Stomach smooth muscle (tissue), 2 donors: ENCODE results near the gene ZNF860.

ENCODE experiments used
- H3K27ac ChIP-seq: one replicate; pipeline ENCODE4 v1.7.0; 2013; ENCODE audit warnings: mild to moderate bottlenecking, low read length, inconsistent platforms
- H3K27me3 ChIP-seq, 2 donors: one replicate each; pipeline ENCODE4 v1.7.0; 2013; ENCODE audit warnings: low read length in 2 of 2; ENCODE audit not compliant: insufficient read depth in 2 of 2, control insufficient read depth in 1 of 2
- H3K36me3 ChIP-seq, 2 donors: one replicate each; pipeline ENCODE4 v1.7.0; 2013; ENCODE audit warnings: low read length in 2 of 2; ENCODE audit not compliant: control insufficient read depth in 2 of 2, insufficient read depth in 2 of 2
- H3K4me1 ChIP-seq: one replicate; pipeline ENCODE4 v1.7.0; 2013; ENCODE audit warnings: low read length; ENCODE audit not compliant: control insufficient read depth, insufficient read depth
- H3K4me3 ChIP-seq, 2 donors: one replicate each; pipeline ENCODE4 v1.7.0; 2013; ENCODE audit warnings: low read length in 2 of 2
- H3K9ac ChIP-seq, 2 donors: one replicate each; pipeline ENCODE4 v1.7.0; 2013; ENCODE audit warnings: low read length in 2 of 2, mild to moderate bottlenecking in 1 of 2
- H3K9me3 ChIP-seq, 2 donors: one replicate each; pipeline ENCODE4 v1.7.0; 2013; ENCODE audit warnings: low read length in 2 of 2; ENCODE audit not compliant: control insufficient read depth in 2 of 2
- donor health status: healthy.
- donor health status: Pancreatic carcinoma.

ZNF860 gene

GRCh38 chr3:32017286-32017685 lies 35.7 kb downstream of the ZNF860 start:
- Histone ChIP-seq H3K27ac (no peak overlapping the region), H3K9ac (no peak overlapping the region), H3K4me3 (no peak overlapping the region), H3K36me3 (no peaks in the 10 kb centered on the region), H3K27me3 (no peaks in the 10 kb centered on the region), H3K4me1 (no peaks in the 10 kb centered on the region), H3K9me3 (no peaks in the 10 kb centered on the region)

- Histone ChIP-seq H3K4me3 (no peak overlapping the region), H3K4me1 (no peaks in the 10 kb centered on the region), H3K36me3 (no peaks in the 10 kb centered on the region), H3K27ac (no peak overlapping the region), H3K9me3 (no peaks in the 10 kb centered on the region), H3K27me3 (no peaks in the 10 kb centered on the region), H3K9ac (no peak overlapping the region)
Observed at GRCh38 chr3:32018757-32019564, 37.4 kb downstream of the ZNF860 start.

- Histone ChIP-seq H3K9me3 (no peaks in the 10 kb centered on the region), H3K4me3 (no peak overlapping the region), H3K27me3 (no peaks in the 10 kb centered on the region), H3K4me1 (no peaks in the 10 kb centered on the region), H3K27ac (no peak overlapping the region), H3K36me3 (no peaks in the 10 kb centered on the region), H3K9ac (no peak overlapping the region)
Observed at GRCh38 chr3:32021155-32021554, 39.6 kb downstream of the ZNF860 start.

GRCh38 chr3:32021748-32022147 lies 40.2 kb downstream of the ZNF860 start:
- Histone ChIP-seq H3K27me3 (no peaks in the 10 kb centered on the region), H3K4me3 (no peak overlapping the region), H3K36me3 (no peaks in the 10 kb centered on the region), H3K27ac (no peak overlapping the region), H3K9ac (no peak overlapping the region), H3K9me3 (no peaks in the 10 kb centered on the region), H3K4me1 (no peaks in the 10 kb centered on the region)

GRCh38 chr3:32022947-32023346 lies 41.4 kb downstream of the ZNF860 start:
- Histone ChIP-seq H3K4me3 (no peak overlapping the region), H3K36me3 (no peaks in the 10 kb centered on the region), H3K4me1 (no peaks in the 10 kb centered on the region), H3K9ac (no peak overlapping the region), H3K27me3 (no peaks in the 10 kb centered on the region), H3K9me3 (no peaks in the 10 kb centered on the region), H3K27ac (no peak overlapping the region)

- Histone ChIP-seq H3K9ac (no peak overlapping the region), H3K4me3 (no peak overlapping the region), H3K27ac (no peak overlapping the region), H3K9me3 (no peaks in the 10 kb centered on the region), H3K27me3 (no peaks in the 10 kb centered on the region), H3K4me1 (no peaks in the 10 kb centered on the region), H3K36me3 (no peaks in the 10 kb centered on the region)
Observed at GRCh38 chr3:32026593-32026992, 45.0 kb downstream of the ZNF860 start.

GRCh38 chr3:32037932-32038267 lies 56.4 kb downstream of the ZNF860 start:
- H3K4me1 ChIP-seq = no peaks in the 10 kb centered on the region
- no peak overlapping the region for H3K27ac ChIP-seq
- H3K9me3 ChIP-seq = peaks cover 0 to 2% of the 10 kb centered on the region in 2 donors
- no peaks in the 10 kb centered on the region for H3K27me3 ChIP-seq
- no peak overlapping the region for H3K9ac ChIP-seq
- no peak overlapping the region for H3K4me3 ChIP-seq
- H3K36me3 ChIP-seq = no peaks in the 10 kb centered on the region

- H3K27me3 ChIP-seq = no peaks in the 10 kb centered on the region
- no peak overlapping the region for H3K4me3 ChIP-seq
- peaks cover 7% of the 10 kb centered on the region for H3K4me1 ChIP-seq
- H3K27ac ChIP-seq = no peak overlapping the region
- H3K9ac ChIP-seq = no peak overlapping the region
- H3K36me3 ChIP-seq = no peaks in the 10 kb centered on the region
- peaks cover 0 to 2% of the 10 kb centered on the region in 2 donors for H3K9me3 ChIP-seq
Observed at GRCh38 chr3:32041316-32041715, 59.8 kb downstream of the ZNF860 start.
